ENCODE measurements around the gene SDHAF1. TPM values are rescaled to one million over a fixed set of nuclear protein-coding genes. Genes with fewer than 3 reads are reported as not detected.
"Not testable (repeated sequence)": the region's sequence is repeated elsewhere in the genome, so short reads cannot be mapped to it uniquely, and the experiment has no call there.

Gene SDHAF1
- total RNA-seq, 1 experiment from 2014 or later = 21.0 TPM

DNA sequence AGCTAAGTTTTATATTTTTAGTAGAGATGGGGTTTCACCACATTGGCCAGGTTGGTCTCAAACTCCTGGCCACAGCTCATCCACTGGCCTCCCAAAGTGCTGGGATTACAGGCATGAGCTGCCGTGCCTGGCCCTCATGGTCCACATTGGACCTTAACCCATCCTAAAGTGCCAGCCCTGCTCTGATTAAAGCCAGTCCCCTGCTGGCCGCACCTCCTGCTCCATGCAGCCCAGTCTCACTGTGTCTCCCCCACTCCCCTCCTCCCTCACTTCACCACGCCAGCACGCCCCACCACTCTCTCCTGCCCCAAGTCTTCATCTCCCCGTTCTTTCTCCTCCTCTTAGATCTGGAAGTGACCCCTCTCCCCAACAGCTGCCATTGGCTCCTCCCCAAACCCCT is 16.7 kb upstream of the SDHAF1 start (continued):
- TF ChIP-seq, protein P1, sequence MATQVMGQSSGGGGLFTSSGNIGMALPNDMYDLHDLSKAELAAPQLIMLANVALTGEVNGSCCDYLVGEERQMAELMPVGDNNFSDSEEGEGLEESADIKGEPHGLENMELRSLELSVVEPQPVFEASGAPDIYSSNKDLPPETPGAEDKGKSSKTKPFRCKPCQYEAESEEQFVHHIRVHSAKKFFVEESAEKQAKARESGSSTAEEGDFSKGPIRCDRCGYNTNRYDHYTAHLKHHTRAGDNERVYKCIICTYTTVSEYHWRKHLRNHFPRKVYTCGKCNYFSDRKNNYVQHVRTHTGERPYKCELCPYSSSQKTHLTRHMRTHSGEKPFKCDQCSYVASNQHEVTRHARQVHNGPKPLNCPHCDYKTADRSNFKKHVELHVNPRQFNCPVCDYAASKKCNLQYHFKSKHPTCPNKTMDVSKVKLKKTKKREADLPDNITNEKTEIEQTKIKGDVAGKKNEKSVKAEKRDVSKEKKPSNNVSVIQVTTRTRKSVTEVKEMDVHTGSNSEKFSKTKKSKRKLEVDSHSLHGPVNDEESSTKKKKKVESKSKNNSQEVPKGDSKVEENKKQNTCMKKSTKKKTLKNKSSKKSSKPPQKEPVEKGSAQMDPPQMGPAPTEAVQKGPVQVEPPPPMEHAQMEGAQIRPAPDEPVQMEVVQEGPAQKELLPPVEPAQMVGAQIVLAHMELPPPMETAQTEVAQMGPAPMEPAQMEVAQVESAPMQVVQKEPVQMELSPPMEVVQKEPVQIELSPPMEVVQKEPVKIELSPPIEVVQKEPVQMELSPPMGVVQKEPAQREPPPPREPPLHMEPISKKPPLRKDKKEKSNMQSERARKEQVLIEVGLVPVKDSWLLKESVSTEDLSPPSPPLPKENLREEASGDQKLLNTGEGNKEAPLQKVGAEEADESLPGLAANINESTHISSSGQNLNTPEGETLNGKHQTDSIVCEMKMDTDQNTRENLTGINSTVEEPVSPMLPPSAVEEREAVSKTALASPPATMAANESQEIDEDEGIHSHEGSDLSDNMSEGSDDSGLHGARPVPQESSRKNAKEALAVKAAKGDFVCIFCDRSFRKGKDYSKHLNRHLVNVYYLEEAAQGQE (IDR thresholded peaks at IDR 0.05; ENCODE audit: low read depth) = no peak
- no peak for TF ChIP-seq ELF1 (IDR thresholded peaks at IDR 0.05; ENCODE audit: borderline replicate concordance, low read depth)
- no peak for TF ChIP-seq RAD21 (IDR thresholded peaks at IDR 0.05; ENCODE audit: low read depth)
- no peak for TF ChIP-seq JUND (IDR thresholded peaks at IDR 0.05)
- no peak for TF ChIP-seq SRF (IDR thresholded peaks at IDR 0.05; ENCODE audit: low read depth)
- TF ChIP-seq ZFX (IDR thresholded peaks at IDR 0.05) = no peak
- no peak for TF ChIP-seq CEBPB (IDR thresholded peaks at IDR 0.05; ENCODE audit: low read depth)
- TF ChIP-seq SIN3A (IDR thresholded peaks at IDR 0.05; ENCODE audit: low read depth) = no peak

DNA sequence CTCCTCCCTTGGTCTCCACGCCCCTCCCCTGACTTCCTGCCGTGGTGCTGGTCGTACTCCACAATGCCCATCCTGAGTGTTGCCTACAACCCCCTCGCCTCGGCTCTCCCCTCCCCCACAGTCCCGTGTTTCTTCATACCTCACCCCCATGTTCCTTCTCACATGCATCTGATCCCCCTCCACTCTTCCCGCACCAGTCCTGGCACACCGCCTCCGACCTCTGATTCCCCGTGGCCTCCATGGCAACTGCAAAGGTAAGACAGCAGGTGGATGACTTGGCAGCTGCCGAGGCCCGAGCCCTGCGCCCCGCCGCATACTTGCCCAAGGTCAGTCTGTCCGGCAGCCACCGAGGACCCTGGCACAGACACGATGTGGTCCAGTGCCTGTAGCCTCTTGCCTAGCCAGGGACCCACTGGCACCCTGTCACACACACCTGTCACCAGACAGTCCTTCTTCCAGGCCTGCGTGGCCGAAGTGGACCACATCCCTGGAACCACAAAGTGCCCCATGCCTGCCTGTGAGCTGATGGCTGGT is 16.1 kb upstream of the SDHAF1 start:
- ChIA-PET POLR2A (no interaction called here), CTCF (no interaction called here), RAD21 (ENCODE audit: low non-redundant PET in 1 of 2, low total read pairs in 2 of 2, uncharacterized antibody in 2 of 2, unreplicated experiment in 2 of 2) (no interaction called here)
- no peaks in the 10 kb centered on the region for H4K20me1 ChIP-seq (ENCODE audit: insufficient read depth)
- DNase-seq (ENCODE audit: low read depth, low spot score) (no peak), ATAC-seq (no peak)
- H3K36me3 ChIP-seq (ENCODE audit: control insufficient read depth in 1 of 2, insufficient read depth in 2 of 2, low read length in 2 of 2) = no peaks in the 10 kb centered on the region
- no peak overlapping the region for H3K4me2 ChIP-seq (ENCODE audit: low read length)
- H3K9me3 ChIP-seq (ENCODE audit: control insufficient read depth in 1 of 2, insufficient read depth in 1 of 2, low read depth in 1 of 2, low read length in 2 of 2) = no peaks in the 10 kb centered on the region
- no peak overlapping the region for H3K4me3 ChIP-seq (replicated peaks in 1 of 2; ENCODE audit: low read depth in 1 of 2, low read length in 2 of 2)
- H3K9me2 ChIP-seq (ENCODE audit: insufficient read depth) = no peaks in the 10 kb centered on the region
- no peak overlapping the region for H2AFZ ChIP-seq (ENCODE audit: low read depth, low read length, poor library complexity, severe bottlenecking)
- intact Hi-C loops (cut with micrococcal nuclease) = loop anchor here (5.0 kb wide), 1 partner anchor 97 kb away; no protein-coding TSS in a partner anchor
- H3K9ac ChIP-seq (ENCODE audit: low read length) = no peak overlapping the region
- no TSS peak for BruUV-seq (replicated peaks)
- TF ChIP-seq POLR2AphosphoS5 (IDR thresholded peaks at IDR 0.05; ENCODE audit: low read depth, low read length) = no peak
- TF ChIP-seq ZNF274 (IDR thresholded peaks at IDR 0.05; ENCODE audit: low read depth, low read length) = no peak
- TF ChIP-seq EZH2 (IDR thresholded peaks at IDR 0.05) = no peak
- no peaks in the 10 kb centered on the region for H3K4me1 ChIP-seq (ENCODE audit: control insufficient read depth in 1 of 2, insufficient read depth in 2 of 2, low read length in 2 of 2)
- H3K79me2 ChIP-seq (ENCODE audit: insufficient read depth, low read length) = no peaks in the 10 kb centered on the region
- no peak overlapping the region for H3K27ac ChIP-seq (ENCODE audit: low read depth, low read length)
- peaks cover 3% of the 10 kb centered on the region; the same call in 1 of the 2 replicates for H3K27me3 ChIP-seq (ENCODE audit: insufficient read depth, low read length)

DNA sequence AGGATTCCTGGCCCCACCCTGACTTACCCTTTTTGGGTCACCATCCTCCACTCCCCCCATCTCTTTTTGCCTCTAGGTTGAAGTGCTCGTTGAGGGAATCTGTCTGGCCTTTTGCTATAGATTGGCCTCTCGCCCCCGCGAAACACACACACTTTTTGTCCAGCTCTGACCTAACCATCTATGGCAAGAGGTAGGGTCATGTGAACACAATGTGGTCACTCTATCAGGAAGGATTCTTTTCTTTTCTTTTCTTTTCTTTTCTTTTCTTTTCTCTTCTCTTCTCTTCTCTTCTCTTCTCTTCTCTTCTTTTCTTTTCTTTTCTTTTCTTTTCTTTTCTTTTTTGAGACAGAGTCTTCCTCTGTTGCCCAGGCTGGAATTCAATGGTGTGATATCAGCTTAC is 14.0 kb upstream of the SDHAF1 start:
- H3K4me3 ChIP-seq (replicated peaks in 1 of 2; ENCODE audit: low read depth in 1 of 2, low read length in 2 of 2); BruUV-seq (replicated peaks); H4K20me1 ChIP-seq (ENCODE audit: insufficient read depth); H3K36me3 ChIP-seq (ENCODE audit: control insufficient read depth in 1 of 2, insufficient read depth in 2 of 2, low read length in 2 of 2); H3K4me1 ChIP-seq (ENCODE audit: control insufficient read depth in 1 of 2, insufficient read depth in 2 of 2, low read length in 2 of 2); DNase-seq (ENCODE audit: low read depth, low spot score); H3K4me2 ChIP-seq (ENCODE audit: low read length); ATAC-seq; H3K27ac ChIP-seq (ENCODE audit: low read depth, low read length); RAD21 ChIA-PET (ENCODE audit: low non-redundant PET in 1 of 2, low total read pairs in 2 of 2, uncharacterized antibody in 2 of 2, unreplicated experiment in 2 of 2); H2AFZ ChIP-seq (ENCODE audit: low read depth, low read length, poor library complexity, severe bottlenecking); POLR2A ChIA-PET; H3K9ac ChIP-seq (ENCODE audit: low read length); H3K9me3 ChIP-seq (ENCODE audit: control insufficient read depth in 1 of 2, insufficient read depth in 1 of 2, low read depth in 1 of 2, low read length in 2 of 2); CTCF ChIA-PET; H3K27me3 ChIP-seq (ENCODE audit: insufficient read depth, low read length); H3K9me2 ChIP-seq (ENCODE audit: insufficient read depth); intact Hi-C loops (cut with micrococcal nuclease); H3K79me2 ChIP-seq (ENCODE audit: insufficient read depth, low read length): not testable (repeated sequence)
